ENCODE results near the gene MAMDC2.

DNA sequence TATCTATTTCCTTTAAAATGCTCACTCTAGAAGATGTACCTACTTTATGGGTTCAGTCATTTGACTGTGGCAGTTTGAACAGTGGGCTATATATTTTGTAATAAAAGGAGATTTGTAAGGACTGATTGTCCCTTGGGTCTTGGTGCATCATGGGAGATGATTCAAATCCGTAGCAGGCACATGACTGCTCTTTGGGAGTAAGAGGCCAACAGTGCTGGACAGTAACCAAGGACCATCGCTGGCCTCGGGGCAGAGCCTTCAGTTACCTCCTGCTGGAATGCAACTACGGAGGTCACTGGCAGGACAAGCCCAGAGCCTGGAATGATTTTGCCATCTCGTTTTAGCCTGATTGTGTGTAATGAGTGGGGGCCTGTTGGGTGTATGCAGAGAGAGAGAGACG, 7.0 kb upstream of the MAMDC2 start:
- TF ChIP-seq, protein P1, sequence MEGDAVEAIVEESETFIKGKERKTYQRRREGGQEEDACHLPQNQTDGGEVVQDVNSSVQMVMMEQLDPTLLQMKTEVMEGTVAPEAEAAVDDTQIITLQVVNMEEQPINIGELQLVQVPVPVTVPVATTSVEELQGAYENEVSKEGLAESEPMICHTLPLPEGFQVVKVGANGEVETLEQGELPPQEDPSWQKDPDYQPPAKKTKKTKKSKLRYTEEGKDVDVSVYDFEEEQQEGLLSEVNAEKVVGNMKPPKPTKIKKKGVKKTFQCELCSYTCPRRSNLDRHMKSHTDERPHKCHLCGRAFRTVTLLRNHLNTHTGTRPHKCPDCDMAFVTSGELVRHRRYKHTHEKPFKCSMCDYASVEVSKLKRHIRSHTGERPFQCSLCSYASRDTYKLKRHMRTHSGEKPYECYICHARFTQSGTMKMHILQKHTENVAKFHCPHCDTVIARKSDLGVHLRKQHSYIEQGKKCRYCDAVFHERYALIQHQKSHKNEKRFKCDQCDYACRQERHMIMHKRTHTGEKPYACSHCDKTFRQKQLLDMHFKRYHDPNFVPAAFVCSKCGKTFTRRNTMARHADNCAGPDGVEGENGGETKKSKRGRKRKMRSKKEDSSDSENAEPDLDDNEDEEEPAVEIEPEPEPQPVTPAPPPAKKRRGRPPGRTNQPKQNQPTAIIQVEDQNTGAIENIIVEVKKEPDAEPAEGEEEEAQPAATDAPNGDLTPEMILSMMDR (IDR thresholded peaks at IDR 0.05) = no peak
- no peak for TF ChIP-seq POLR2A (IDR thresholded peaks at IDR 0.05)

All from thyroid gland (tissue), 4 donors.